Activated gamma-delta T cell treated with Interleukin-2 at 50 U/mL for 16 hours (primary cell): ENCODE data around the gene BTG4.
A peak's percentile ranks its signal among the peaks of the same experiment; 100 is the strongest.

Experiments
- DNase-seq: peaks from one replicate; pipeline ENCODE4 v3.0.0-alpha.2; 2020

Gene BTG4

DNA sequence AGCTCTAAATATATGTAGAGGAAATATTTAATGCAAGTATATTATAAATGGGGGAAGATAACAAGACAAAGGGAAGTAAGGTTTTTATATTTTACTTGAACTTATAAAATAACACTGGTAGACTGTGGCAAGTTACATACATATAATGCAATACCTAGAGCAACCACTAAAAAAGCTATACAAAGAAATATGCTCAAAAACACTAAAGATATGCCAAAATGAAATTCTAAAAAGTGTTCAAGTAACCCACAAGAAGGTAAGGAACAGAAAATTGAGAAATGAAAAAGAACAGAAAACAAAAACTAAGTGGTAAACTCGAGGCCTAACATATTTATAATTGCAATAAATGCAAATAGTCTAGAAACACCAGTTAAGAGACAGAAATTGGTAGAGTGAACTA lies 32.5 kb downstream of the BTG4 start:
- DNase-seq = no peak

DNA sequence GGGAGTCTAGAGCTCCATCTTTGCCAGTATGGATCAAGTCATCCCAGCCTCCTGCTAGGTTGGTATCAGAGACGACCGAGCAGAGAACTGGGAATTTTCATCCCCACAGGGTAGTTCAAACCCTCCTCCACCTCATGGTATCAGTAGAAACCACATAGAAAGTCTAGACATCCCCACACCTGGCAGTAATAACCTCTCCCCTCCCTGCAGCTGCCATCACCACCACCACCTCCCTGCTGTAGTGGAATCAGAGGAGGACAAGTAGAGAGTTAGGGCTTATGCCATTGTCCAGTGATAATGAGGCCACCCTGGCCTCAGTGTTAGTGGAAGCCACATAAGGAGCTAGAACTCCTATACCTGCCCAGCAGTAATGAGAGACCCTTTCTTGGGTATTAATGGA lies 34.3 kb downstream of the BTG4 start:
- DNase-seq = no peak

DNA sequence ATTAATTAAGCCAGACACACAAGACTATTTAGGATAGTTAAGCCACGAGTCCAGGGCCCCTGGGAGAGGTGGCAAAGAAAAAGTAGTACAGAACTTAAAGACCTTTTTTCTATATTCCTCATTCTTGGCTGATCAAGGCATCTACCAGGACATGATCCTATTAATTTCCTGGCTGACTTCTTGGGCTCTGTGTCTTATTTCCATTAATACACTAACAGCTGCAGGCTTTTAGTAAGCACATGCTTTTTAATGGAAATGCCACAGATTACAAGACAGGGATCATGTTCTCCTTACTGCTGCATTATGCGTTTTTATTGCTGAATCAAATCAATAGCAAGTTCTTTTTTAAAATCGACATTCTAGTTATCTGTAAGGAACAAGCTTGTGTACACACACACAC lies 35.2 kb downstream of the BTG4 start:
- no peak for DNase-seq

DNA sequence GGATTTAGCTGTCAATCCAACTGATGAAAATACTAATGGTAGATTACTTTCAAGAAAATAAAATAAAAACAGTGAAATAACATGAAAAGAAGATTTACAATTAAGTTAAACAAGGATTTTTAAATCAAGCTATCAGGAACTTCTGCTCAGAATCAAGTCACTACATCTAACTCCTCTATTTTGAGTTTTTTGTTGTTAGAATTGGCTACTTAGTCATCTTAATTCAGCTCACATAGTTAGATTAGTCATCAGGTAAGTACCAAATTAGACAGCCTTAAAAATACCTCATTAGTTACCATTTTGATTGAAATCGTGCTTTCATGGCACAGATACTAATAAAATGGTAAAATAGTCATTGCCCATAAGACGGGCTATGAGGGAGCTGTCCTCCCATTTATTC lies 35.8 kb downstream of the BTG4 start:
- DNase-seq = no peak

DNA sequence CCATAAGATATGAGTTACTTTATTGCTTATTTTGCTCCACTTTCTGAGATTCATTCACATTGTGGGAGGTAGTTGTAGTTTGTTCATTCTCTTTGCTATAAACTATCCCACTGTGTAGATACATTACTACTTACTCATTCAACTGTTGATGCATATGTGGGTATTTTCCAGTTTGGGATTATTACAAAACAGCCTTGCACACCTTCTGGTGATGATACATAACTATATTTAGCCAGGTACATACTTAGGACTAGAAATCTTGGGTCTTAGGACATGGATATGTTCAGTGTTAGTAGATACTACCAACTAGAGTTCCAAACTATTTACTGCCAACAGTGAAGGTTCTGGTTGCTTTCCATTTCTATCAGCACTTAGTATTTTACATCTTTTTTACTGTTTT lies 37.8 kb downstream of the BTG4 start:
- no peak for DNase-seq

DNA sequence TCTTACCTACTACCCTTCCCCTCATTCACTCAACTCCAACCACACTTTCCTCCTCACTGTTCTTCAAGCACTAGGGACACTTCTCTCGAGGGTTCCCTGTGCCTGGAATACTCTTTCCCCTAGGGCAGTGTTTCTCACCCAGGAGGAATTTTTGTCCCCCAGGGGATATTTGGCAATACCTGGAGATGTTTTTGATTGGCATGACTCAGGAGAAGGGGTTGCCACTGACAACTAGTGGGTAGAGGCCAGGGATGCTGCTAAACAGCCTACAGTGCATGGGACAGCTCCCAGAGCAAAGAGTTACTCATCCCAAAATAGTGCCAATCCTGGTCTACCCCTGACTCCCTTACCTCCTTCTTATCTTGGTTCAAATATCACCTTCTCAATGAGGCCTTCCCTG lies 40.0 kb downstream of the BTG4 start:
- no peak for DNase-seq

DNA sequence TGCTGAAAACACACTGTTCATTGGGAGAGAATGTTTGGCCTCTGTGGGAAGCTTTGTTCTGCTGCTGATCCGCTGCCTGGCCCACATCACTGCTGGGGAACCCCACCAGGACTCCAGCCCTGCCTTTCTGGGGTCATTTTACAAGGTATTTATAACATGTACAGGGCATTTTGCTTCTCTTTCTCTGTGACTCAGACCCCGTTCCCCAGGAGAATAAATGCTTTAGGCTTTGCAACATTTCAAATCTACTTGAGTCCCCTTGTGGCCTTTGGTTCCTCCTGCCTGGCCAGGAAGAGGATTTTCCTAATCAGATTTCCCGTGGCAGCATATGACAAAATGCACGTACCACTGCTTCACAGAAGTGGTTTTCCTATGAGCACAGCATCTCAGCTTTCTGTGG lies 43.0 kb downstream of the BTG4 start:
- DNase-seq = no peak

DNA sequence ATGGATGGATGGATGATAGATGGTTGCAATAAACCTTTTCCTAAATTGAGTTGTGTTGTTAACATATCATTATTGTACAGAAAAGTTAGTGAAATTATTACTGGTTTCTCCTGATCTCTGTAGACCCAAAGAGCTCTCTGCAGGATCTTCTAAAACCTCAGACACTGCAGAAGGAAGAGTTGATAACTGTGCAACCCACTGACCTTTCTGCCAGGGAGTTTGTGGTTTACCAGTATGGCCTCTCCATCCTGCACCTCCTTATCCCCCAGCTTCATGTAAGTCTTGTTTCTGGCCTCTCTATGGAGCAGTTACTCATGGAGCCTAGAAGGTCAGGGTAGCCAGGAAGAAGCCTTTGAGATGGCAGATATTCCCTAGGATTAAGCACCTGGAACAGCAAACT lies 45.6 kb downstream of the BTG4 start:
- DNase-seq = no peak

DNA sequence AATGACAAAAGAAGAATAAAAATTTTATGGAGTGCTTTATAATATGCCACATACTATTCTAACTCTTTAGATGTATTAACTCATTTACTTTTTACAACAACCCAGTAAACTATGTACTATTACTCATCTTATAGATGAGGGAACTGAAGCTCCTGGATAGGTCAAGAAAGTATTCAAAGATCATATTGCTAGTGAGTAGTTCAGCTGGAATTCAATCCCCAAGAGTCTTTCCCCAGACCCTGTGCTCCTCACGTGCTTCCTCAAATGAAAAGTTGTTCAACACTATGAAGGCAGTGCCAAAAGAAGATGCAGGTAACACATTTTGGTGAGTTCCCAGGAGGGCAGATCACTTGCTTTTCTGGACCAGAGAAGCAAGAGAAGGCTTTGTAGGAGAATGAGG lies 46.8 kb downstream of the BTG4 start:
- no peak for DNase-seq

DNA sequence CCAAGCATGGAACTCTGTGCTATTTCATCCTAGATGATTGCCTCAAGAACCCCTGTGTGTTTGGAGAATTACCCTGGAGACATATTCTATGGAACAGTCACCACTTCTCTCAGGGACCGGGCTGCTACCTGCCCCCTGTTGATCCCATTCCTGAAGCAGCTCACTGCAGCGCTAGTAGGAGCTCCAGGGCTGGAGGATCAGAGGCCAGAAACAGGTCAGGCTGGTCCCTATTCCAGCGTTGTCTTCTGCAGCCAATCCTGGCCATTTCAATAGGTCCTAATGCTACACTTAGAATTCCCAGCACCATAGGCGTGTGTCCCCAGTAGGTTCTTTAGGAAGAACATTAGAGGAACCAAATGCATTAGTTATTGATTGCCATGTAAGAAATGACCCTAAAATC lies 48.9 kb downstream of the BTG4 start:
- DNase-seq = no peak

DNA sequence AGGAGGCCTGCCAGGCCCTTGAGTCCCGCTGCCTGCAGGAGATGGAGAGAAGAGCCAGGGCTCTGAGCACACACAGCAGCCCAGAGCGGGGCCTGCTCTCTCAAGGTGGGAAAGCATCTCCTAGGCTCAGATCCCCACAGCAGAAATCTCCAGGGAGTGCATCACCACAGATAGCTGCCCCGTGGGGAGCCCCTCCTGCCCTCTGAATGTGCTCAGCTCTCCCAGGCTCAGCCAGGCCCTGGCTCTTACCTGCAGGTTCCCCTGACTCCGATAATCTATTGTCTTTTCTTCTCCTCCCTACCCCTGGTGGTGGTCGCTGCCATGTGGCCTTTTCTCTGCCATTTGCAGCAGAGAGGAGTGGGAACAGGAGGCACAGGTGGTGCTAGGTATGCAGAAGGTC lies 49.9 kb downstream of the BTG4 start:
- DNase-seq = no peak

DNA sequence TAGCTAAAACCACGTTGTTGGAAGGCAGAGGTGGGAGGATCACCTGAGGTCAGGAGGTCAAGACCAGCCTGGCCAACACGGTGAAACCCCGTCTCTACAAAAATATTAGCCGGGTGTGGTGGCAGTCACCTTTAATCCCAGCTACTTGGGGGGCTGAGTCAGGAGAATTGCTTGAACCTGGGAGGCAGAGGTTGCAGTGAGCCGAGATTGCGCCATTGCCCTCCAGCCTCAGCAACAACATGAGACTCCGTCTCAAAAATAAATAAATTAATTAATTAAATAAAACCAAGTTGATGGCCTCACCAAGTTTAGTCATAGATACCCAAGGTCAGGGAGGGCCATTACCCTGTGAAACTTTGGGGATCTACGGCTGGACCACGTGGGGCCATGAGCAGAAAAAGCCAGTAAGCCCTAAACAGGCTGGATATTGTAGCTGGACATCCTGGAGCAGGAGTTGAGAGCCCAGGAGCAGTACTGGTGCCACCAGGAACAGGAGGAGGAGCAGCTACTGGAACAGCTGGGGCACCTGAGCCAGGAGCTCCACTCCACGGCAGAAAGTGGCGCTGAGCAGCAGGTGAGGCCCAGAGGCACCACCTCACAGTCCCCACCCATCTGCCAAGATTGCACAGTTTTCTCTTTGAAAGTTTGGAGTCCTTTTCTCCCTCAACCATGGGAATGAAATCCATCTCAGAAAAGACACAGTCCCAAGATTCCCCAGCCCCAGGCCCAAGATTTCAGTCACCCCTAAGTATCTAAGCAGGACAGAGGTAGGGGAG lies 50.5 kb downstream of the BTG4 start:
- no peak for DNase-seq

DNA sequence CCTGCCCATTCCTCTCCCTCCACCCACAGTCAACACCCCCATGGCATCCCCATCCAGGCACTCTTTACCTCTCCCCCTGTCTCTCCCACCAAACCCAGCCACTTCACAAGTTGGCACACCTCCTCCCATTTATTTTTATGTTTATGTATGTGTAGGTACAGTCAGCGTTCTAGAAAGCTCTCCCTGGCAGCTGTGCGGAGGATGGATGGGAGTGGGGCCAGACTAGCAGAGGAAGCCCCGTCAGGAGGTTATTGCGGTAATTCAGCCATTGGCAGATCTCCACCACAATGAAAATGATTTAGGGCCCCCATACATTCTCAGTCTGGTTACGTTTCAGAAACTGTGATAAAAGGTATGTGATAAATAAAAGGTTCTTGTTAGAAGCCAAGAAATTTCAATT lies 51.3 kb downstream of the BTG4 start:
- no peak for DNase-seq

DNA sequence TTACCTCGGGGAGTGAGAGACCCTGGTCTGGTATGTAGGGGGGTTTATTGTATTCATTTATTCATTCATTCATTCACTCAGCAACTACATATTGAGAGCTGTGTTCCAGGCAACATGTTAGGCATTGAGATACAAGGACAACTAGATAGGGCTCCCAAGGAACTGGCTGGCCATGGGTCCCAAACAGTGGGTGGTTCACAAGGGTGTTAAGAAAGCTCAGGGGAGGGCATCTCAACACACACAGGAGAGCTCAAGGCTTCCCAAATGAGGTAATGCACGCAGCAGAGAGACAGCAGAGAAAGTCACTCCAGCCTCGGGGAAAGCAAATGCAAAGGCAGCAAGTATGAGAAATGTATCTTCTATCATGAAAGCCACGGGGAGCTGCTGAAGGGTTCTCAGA lies 51.8 kb downstream of the BTG4 start:
- no peak for DNase-seq

DNA sequence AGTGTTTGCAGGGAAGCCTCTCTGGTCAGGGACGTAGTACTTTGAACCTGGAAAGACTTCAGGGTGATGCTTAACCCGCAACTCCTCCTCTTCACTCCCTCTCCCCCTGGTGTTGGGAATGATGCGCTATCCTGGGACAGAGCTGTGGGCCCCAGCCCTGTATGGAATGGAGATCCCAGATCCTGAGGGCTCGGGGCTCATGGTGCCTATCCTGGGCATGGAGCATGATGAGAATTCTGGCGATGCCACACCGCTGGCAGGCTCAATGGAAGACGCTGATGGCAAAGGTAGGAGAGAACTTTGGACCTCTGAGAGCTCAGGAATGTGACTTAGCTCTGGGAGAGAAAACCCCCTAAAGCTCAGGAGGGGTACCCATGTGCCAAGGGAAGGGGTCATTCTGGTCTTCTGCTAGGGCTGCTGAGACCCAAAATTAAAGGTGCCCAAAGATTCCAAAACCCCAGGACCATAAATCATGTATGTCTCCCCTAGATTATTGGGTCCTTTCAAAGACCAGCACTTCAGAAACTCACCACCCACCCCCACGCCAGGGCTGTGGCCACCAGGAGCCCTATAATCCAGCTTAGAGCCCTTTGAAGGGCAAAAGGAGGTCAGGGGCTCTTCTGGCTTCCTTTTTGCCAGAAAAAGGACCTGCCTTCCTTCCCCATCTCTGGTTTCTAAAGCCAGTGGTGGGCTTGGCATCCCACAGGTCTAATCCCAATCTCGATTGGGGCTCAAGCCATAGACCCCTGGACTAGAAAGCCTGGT lies 52.5 kb downstream of the BTG4 start:
- no peak for DNase-seq

DNA sequence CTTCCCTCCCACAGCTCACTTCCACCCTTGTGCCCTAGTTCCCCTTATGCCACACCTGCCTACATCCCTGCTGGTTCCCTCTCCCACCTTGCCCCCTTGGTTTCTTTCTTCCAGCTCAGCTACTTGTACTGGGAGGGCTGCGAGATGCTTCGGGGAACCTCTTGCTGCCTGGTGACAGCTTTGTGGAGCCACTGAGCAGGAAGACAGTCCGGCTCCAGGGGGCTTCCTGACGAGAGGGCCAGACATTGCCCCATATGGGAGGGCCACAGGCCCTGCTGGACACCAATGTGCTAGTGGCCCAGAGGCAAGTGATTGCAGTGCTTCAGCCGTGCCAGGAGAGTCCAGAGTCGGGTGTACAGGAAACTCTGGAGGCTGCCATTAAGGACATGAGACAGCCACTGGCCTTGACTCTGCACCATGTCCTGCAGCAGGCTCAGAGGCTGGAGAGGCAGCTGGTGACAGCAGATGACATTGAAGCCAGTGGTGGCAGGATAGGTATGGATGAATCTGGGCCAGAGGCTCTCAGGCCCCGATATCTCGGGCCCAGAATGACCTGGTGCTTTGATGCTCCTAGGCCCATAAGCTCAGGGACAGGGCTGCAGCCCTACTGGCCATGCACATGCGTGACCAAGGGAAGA lies 54.3 kb downstream of the BTG4 start:
- no peak for DNase-seq

DNA sequence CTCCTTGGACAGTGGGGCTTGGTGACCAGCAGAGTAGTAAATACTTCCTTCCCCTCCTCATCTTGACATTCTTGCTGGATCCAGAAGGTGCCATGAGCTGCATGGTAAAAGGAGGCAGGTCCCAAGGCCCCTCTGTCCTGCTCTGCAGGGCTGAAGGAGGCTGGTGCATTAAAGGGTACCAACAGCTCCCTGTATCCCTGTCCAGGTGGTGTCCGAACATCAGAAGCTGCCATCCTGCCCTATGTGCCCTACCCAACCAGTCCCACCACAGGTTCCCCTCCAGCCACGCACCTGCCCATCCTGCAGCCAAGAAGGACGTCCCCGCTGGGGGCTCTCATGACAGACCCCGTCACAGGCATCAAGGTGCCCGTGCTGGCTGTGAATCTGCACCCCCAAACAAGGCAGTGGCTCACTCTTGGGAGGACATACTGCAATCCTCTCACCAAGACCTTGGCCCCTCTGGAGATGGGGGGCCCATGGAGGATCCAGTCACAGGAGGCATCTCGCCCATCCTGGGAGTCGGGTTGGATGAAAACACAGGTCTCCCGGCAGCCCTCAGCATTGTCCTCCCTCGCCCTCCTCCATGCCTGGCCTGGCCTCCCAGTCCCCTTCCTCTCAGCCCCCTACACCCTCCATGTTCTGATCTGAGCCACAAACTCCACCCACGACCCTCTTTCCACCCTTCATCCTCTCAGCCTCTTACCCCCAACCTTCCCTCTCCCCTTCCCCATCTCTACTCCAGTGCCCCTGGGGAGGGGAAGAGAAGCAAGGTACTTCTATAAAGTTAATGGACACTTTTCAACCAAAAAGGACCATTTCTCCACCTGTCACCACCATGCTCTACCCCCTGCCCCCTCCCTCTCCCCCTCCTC lies 55.1 kb downstream of the BTG4 start:
- no peak for DNase-seq

DNA sequence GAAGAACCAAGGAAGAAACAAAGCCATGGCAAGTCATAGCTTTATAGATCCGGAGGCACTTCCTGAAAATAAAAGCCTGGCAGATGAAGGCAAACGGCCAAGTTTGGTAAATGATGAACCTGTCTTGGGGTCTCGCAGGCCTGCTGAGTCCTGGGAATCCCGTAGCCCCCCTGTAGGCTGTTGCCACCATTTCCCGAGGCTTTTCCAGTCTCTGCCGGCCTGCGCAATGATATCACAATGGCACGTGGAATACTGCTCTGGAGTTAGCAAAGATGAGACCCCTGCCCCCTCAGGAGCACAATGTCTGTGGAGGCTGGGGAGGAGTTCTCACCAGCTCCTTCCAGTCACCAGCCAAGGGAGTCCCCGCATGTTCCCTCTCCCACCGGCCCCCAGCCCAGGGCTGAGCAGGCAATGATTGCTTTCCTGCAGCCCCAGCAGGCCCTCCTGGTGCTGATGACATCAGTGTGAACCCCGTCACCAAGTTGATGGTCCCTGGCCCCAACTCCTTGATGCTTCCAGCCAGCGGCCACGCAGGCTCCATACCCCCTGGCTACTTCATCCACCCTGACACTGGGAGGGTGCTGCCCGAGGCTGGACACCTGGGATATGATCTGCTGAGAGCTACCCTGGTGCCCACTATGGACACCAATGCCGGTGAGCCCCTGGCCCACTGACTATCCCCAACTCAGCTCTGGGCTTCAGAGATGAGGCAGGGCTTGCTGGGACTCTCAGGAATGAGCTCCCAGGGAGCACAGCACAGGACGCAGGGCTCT lies 55.9 kb downstream of the BTG4 start:
- no peak for DNase-seq

DNA sequence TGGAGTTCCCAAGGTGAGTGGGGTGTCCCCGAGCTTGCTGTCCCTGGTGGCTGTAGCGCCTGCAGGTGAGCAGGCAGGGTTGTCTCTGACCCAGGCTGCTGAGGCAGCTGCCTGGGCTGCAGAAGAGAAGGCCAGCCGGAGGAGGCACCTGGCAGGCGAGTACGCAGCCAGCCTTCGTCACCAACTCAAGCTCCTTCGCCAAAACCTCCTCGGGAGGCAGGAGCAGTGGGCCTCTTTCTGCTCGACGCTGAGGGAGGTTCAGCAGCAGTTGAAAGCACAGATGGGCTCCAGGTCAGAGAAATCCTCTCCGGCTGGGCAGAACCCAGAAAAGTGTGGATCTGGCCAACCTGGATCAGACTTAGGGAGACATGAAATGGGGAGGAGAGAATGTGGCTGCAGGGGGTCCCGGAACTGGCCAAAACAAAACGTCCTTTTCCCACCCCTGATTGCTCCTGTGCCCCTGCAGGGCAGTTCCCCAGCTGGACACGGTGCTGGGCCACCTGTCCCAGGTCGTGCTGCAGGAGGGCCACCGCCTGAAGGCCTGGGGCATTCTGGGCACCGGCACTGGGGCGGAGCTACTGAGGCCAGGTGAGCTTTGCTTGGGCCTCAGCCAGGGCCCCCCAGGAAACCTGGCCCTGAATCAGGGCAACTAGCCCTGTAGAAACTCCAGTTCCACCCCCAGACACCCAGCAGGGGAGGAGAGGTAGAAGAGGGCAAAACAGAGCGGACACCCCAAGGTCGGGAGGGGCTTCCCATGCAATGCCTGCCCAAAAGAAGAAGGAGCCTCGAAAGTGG lies 56.7 kb downstream of the BTG4 start:
- no peak for DNase-seq

DNA sequence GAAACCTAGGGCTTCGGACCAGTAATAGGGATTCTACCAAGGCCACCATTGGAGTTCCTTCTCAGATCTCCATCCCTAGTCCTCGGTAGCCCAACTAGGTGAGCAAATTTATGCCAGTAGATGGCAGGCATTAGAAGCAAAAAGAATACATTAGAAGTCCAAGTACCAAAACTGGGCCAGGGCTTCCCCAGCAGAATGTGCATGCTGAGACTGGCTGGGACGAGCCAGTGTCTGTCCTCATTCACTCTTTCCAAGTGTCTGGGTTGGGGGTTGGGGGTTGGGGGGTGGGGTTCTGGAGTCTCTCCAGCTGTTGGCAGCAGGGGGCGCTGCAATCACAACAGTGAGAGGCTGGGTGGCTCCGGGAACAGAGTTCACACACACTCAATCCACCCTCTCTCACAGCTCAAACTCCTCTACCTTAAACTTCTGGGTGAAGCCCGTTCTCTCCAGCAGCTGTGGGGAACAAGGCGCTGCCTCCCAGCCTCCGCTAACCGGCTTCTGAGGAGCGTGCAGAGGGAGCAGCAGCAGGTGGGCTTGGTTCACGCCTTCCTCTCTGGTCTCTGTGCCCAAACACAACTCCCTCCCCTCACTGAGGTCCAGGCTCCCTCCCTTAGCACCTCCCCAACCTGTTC lies 57.5 kb downstream of the BTG4 start:
- DNase-seq = peak; percentile 38
